KMS-11 (cell line): Measurements from ENCODE around the gene ADAMTS20.
"Not testable (repeated sequence)": the region's sequence is repeated elsewhere in the genome, so short reads cannot be mapped to it uniquely, and the experiment has no call there.

ENCODE experiments used
- H2AFZ ChIP-seq: fragments of 200-600 bp; sonication (generic); 2 replicates; pipeline ENCODE4 v1.6.1; 2016; ENCODE audit warnings: antibody characterized with exemption, mixed run types, low read depth
- H3K27ac ChIP-seq: fragments of 200-600 bp; sonication (generic); 2 replicates; pipeline ENCODE4 v1.6.1; 2016; ENCODE audit warnings: mild to moderate bottlenecking, mixed run types
- H3K27me3 ChIP-seq: fragments of 200-600 bp; sonication (generic); 2 replicates; pipeline ENCODE4 v1.6.1; 2017; ENCODE audit warnings: mild to moderate bottlenecking, low read depth, mixed run types, moderate library complexity; ENCODE audit not compliant: insufficient read depth
- H3K36me3 ChIP-seq: fragments of 200-600 bp; sonication (generic); 2 replicates; pipeline ENCODE4 v1.6.1; 2017; ENCODE audit warnings: mild to moderate bottlenecking, mixed run types; ENCODE audit not compliant: insufficient read depth
- H3K4me1 ChIP-seq: fragments of 200-600 bp; sonication (generic); 2 replicates; pipeline ENCODE4 v1.6.1; 2016; ENCODE audit warnings: mild to moderate bottlenecking, low read depth, mixed run types; ENCODE audit not compliant: poor library complexity, severe bottlenecking
- H3K4me2 ChIP-seq: fragments of 200-600 bp; sonication (generic); 2 replicates; pipeline ENCODE4 v1.7.0; 2016; ENCODE audit warnings: mild to moderate bottlenecking, mixed run types
- H3K4me3 ChIP-seq: fragments of 200-600 bp; sonication (generic); IDR thresholded peaks from 2 replicates; pipeline ENCODE4 v1.6.1; 2017; ENCODE audit warnings: low read depth, low read length, mixed read lengths; ENCODE audit not compliant: insufficient read depth
- H3K79me2 ChIP-seq: fragments of 200-600 bp; sonication (generic); 2 replicates; pipeline ENCODE4 v1.6.1; 2016; ENCODE audit warnings: low read depth, mixed run types; ENCODE audit not compliant: insufficient read depth
- H3K9ac ChIP-seq: fragments of 200-600 bp; sonication (generic); 2 replicates; pipeline ENCODE4 v1.6.1; 2016; ENCODE audit warnings: mild to moderate bottlenecking, mixed run types
- H4K20me1 ChIP-seq: fragments of 200-600 bp; sonication (generic); 2 replicates; pipeline ENCODE4 v1.6.1; 2016; ENCODE audit warnings: mild to moderate bottlenecking, mixed run types; ENCODE audit not compliant: insufficient read depth
- TF ChIP-seq, protein P1 (sequence below): fragments of 200-600 bp; sonication (generic); conservative IDR thresholded peaks from 2 replicates; pipeline ENCODE4 v1.6.1; 2017; ENCODE audit warnings: low read depth, mild to moderate bottlenecking, antibody characterized with exemption, low read length, moderate library complexity, mixed read lengths

The ADAMTS20 gene

DNA sequence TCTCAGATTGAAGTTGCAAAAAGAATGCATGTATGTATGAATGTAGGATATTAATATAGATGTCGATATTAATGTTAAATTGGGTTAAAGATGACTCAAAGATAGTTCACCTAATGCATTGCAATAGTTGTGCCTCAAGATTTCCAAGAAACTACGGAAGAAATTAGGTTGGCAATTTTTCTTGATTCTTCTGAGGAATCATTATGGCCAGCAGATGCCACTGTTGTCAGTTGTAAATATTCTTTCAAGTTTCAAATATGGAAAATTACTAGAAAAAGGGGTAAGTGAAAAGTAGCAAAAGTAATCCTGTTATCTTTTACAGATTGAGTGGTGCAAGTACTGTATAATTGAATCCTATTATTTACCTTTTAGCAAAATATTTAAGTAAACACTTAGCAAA, 202.1 kb downstream of the ADAMTS20 start:
- no peak overlapping the region for H3K27ac ChIP-seq
- H4K20me1 ChIP-seq: no peaks in the 10 kb centered on the region
- no peaks in the 10 kb centered on the region for H3K4me1 ChIP-seq
- no peaks in the 10 kb centered on the region for H3K36me3 ChIP-seq
- TF ChIP-seq, protein P1, sequence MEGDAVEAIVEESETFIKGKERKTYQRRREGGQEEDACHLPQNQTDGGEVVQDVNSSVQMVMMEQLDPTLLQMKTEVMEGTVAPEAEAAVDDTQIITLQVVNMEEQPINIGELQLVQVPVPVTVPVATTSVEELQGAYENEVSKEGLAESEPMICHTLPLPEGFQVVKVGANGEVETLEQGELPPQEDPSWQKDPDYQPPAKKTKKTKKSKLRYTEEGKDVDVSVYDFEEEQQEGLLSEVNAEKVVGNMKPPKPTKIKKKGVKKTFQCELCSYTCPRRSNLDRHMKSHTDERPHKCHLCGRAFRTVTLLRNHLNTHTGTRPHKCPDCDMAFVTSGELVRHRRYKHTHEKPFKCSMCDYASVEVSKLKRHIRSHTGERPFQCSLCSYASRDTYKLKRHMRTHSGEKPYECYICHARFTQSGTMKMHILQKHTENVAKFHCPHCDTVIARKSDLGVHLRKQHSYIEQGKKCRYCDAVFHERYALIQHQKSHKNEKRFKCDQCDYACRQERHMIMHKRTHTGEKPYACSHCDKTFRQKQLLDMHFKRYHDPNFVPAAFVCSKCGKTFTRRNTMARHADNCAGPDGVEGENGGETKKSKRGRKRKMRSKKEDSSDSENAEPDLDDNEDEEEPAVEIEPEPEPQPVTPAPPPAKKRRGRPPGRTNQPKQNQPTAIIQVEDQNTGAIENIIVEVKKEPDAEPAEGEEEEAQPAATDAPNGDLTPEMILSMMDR: peak; percentile 41; the same call in 1 of the 2 replicates
- H3K9ac ChIP-seq: no peak overlapping the region
- no peak overlapping the region for H3K4me3 ChIP-seq
- no peak overlapping the region for H3K4me2 ChIP-seq
- H2AFZ ChIP-seq: no peak overlapping the region
- H3K79me2 ChIP-seq: no peaks in the 10 kb centered on the region
- H3K27me3 ChIP-seq: no peaks in the 10 kb centered on the region

DNA sequence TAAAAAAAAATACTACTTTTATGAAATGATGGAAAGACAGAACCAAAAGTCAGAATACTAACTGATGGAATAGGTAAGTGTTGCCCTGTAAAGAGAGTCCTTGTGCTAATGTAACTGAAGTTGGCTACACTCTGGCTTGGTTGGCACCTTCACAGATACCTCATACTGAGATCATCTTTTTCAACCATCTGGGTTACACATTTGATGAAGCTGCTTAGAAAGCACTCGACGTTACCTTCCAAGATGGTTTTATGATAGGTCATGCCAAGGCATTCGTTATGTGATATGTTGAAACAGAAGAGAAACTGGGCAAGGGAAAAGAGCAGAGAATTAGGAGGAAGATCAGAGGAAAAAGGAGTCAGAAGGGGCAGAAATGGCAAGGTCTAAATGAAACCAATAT, 203.8 kb downstream of the ADAMTS20 start:
- H3K4me2 ChIP-seq: no peak overlapping the region
- no peak overlapping the region for H3K4me3 ChIP-seq
- TF ChIP-seq, protein P1: no peak
- H2AFZ ChIP-seq: no peak overlapping the region
- no peaks in the 10 kb centered on the region for H3K36me3 ChIP-seq
- no peaks in the 10 kb centered on the region for H3K79me2 ChIP-seq
- H3K27me3 ChIP-seq: no peaks in the 10 kb centered on the region
- no peak overlapping the region for H3K9ac ChIP-seq
- H3K4me1 ChIP-seq: no peaks in the 10 kb centered on the region
- no peak overlapping the region for H3K27ac ChIP-seq
- no peaks in the 10 kb centered on the region for H4K20me1 ChIP-seq

DNA sequence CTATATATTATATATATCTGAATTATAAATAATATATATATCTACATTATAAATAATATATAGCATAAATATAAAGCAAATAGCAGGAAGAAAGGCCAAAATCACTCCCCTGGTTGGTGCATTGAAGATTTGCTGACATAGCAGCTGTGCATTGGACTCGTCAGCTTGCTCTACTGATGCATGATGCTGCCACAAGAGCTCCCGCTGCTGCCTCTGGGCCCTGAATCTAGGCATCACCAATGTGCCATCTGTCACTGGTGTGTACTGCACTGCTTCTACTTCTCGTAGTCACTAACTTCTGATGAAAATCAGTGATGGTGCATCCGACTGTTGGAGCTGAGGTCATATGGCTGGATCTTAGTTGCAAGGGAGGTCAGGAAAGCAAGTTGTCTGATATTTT, 205.0 kb downstream of the ADAMTS20 start:
- Histone ChIP-seq H3K27me3 (no peaks in the 10 kb centered on the region), H3K4me1 (no peaks in the 10 kb centered on the region)

DNA sequence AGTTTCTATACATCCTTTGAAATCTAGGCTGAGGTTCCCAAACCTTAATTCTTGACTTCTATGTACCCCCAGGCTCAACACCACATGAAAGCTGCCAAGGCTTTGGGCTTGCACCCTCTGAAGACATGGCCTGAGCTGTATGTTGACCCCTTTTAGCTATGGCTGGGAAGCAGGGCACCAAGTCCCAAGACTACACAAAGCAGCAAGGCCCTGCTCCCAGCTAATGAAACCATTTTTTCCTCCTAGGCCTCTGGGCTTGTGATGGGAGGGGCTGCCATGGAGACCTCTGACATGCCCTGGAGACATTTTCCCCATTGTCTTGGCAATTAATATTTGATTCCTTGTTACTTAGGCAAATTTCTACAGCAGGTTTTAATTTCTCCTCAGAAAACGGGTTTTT, 207.0 kb downstream of the ADAMTS20 start:
- H3K4me1 ChIP-seq: no peaks in the 10 kb centered on the region
- H3K27me3 ChIP-seq: no peaks in the 10 kb centered on the region
- H3K36me3 ChIP-seq: no peaks in the 10 kb centered on the region
- H3K4me2 ChIP-seq: no peak overlapping the region
- no peak overlapping the region for H2AFZ ChIP-seq
- H3K79me2 ChIP-seq: no peaks in the 10 kb centered on the region
- no peak overlapping the region for H3K27ac ChIP-seq
- H3K9ac ChIP-seq: no peak overlapping the region
- no peaks in the 10 kb centered on the region for H4K20me1 ChIP-seq
- no peak overlapping the region for H3K4me3 ChIP-seq
- TF ChIP-seq, protein P1: no peak

More for the DNA sequence above, 205.0 kb downstream of the ADAMTS20 start:
- Histone ChIP-seq H3K4me3 (no peak overlapping the region), H3K27ac (no peak overlapping the region), H3K79me2 (no peaks in the 10 kb centered on the region), H2AFZ (no peak overlapping the region), H4K20me1 (no peaks in the 10 kb centered on the region), H3K9ac (no peak overlapping the region), H3K36me3 (no peaks in the 10 kb centered on the region), H3K4me2 (no peak overlapping the region)
- TF ChIP-seq, protein P1: no peak

DNA sequence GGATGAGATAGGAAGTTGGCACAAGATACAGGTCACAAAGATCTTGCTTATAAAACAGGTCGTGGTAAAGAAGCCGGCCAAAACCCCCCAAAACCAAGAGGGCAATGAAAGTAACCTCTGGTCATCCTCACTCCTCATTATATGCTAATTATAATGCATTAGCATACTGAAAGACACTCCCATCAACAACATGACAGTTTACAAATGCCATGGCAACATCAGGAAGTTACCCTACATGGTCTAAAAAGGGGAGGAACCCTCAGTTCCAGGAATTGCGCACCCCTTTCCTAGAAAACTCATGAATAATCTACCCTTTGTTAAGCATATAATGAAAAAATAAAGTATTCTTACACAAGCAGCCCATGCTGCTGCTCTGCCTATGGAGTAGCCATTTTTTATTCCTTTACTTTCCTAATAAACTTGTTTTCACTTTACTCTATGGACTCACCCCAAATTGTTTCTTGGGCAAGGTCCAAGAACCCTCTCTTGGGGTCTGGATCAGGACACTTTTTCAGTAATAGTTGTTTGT, 210.2 kb downstream of the ADAMTS20 start:
- H3K4me2 ChIP-seq: not testable (repeated sequence)

More for the DNA sequence above, 210.2 kb downstream of the ADAMTS20 start:
- not testable (repeated sequence) for H3K27ac ChIP-seq, H4K20me1 ChIP-seq, H3K36me3 ChIP-seq, H3K4me3 ChIP-seq, H3K9ac ChIP-seq, H3K79me2 ChIP-seq, H3K27me3 ChIP-seq, H2AFZ ChIP-seq
- H3K4me1 ChIP-seq: peaks cover 11% of the 10 kb centered on the region
